T-helper 22 cell (primary cell): Measurements from ENCODE around the gene RNF208.

Source experiments
- DNase-seq: peaks from one replicate; pipeline ENCODE4 v3.0.0-alpha.2; 2020; ENCODE audit warnings: low read depth

The RNF208 gene

GRCh38 chr9:137191691-137192447 is 30.2 kb downstream of the RNF208 start:
- DNase-seq = no peak

GRCh38 chr9:137191245-137191644 is 30.8 kb downstream of the RNF208 start:
- no peak for DNase-seq

- no peak for DNase-seq
Measured at GRCh38 chr9:137190315-137190856, 31.7 kb downstream of the RNF208 start.

GRCh38 chr9:137189297-137190295 is 32.4 kb downstream of the RNF208 start:
- DNase-seq = no peak

GRCh38 chr9:137188490-137189296 is 33.3 kb downstream of the RNF208 start, which contains the start of the genes ANAPC2 and SSNA1:
Gene ANAPC2 (minus strand): TSS chr9:137188560. CDS start chr9:137188532, 28 bp downstream.
Gene SSNA1 (plus strand): TSS chr9:137188676. CDS start chr9:137188727, 51 bp downstream.
- peak; percentile 84 for DNase-seq

GRCh38 chr9:137188086-137188489 is 34.0 kb downstream of the RNF208 start:
- DNase-seq = no peak

- no peak for DNase-seq
Measured at GRCh38 chr9:137187386-137187785, 34.7 kb downstream of the RNF208 start.

GRCh38 chr9:137186385-137186784 is 35.7 kb downstream of the RNF208 start:
- no peak for DNase-seq

- no peak for DNase-seq
Measured at GRCh38 chr9:137185921-137186320, 36.1 kb downstream of the RNF208 start.

GRCh38 chr9:137184881-137185660 is 37.0 kb downstream of the RNF208 start:
- no peak for DNase-seq

GRCh38 chr9:137183980-137184595 is 38.0 kb downstream of the RNF208 start:
- no peak for DNase-seq

- no peak for DNase-seq
Measured at GRCh38 chr9:137182836-137183235, 39.2 kb downstream of the RNF208 start.

- DNase-seq = no peak
Measured at GRCh38 chr9:137181680-137182079, 40.4 kb downstream of the RNF208 start.

- no peak for DNase-seq
Measured at GRCh38 chr9:137180491-137180890, 41.5 kb downstream of the RNF208 start.

- no peak for DNase-seq
Measured at GRCh38 chr9:137179761-137180160, 42.3 kb downstream of the RNF208 start.

- DNase-seq = no peak
Measured at GRCh38 chr9:137178939-137179630, 43.0 kb downstream of the RNF208 start.

- DNase-seq = no peak
Measured at GRCh38 chr9:137178201-137178938, 43.7 kb downstream of the RNF208 start.

- no peak for DNase-seq
Measured at GRCh38 chr9:137176302-137177182, 45.5 kb downstream of the RNF208 start.
